Astrocyte (in vitro differentiated cells and primary cell): ENCODE data around the gene SYT2. TPM values are rescaled to one million over a fixed set of nuclear protein-coding genes. Genes with fewer than 3 reads are reported as not detected.

Experiments used
- DNase-seq: peaks from one replicate; pipeline ENCODE4 v3.0.0-alpha.2; 2010; ENCODE audit warnings: low read depth
- FAIRE-seq: peaks from 2 replicates; lab custom pipeline; 2011; peaks lifted over from hg19 to GRCh38; lab: Jason Lieb, UNC
- H2AFZ ChIP-seq: 2 replicates; pipeline ENCODE4 v1.6.0; 2012; ENCODE audit warnings: low read depth, low read length, inconsistent platforms
- H3K27ac ChIP-seq: 2 replicates; pipeline ENCODE4 v1.5.1; 2011; ENCODE audit warnings: low read depth, low read length, inconsistent platforms
- H3K27me3 ChIP-seq: 2 replicates; pipeline ENCODE4 v1.6.0; 2011; ENCODE audit warnings: low read length, inconsistent platforms; ENCODE audit not compliant: insufficient read depth
- H3K36me3 ChIP-seq: 2 replicates; pipeline ENCODE4 v1.5.1; 2011; ENCODE audit warnings: low read length, inconsistent platforms; ENCODE audit not compliant: insufficient read depth
- H3K4me1 ChIP-seq: 2 replicates; pipeline ENCODE4 v1.5.1; 2011; ENCODE audit warnings: low read length, inconsistent platforms; ENCODE audit not compliant: insufficient read depth
- H3K4me2 ChIP-seq: 2 replicates; pipeline ENCODE4 v1.6.0; 2012; ENCODE audit warnings: low read length, inconsistent platforms
- H3K4me3 ChIP-seq: 2 replicates; pipeline ENCODE4 v1.5.1; 2011; ENCODE audit warnings: low read depth, mild to moderate bottlenecking, low read length, inconsistent platforms; ENCODE audit not compliant: insufficient read depth
- H3K79me2 ChIP-seq: 2 replicates; pipeline ENCODE4 v1.6.0; 2012; ENCODE audit warnings: mild to moderate bottlenecking, low read length, inconsistent platforms; ENCODE audit not compliant: insufficient read depth
- H3K9ac ChIP-seq: 2 replicates; pipeline ENCODE4 v1.6.0; 2012; ENCODE audit warnings: mild to moderate bottlenecking, low read length, inconsistent platforms
- H3K9me3 ChIP-seq: 2 replicates; pipeline ENCODE4 v1.5.1; 2012; ENCODE audit warnings: low read depth, mild to moderate bottlenecking, low read length, inconsistent platforms; ENCODE audit not compliant: insufficient read depth
- H4K20me1 ChIP-seq: 2 replicates; pipeline ENCODE4 v1.6.0; 2012; ENCODE audit warnings: low read length, inconsistent platforms; ENCODE audit not compliant: insufficient read depth
- H3K27ac Mint-ChIP-seq: one replicate; pipeline ENCODE4 v1.8.0; 2021; ENCODE audit warnings: mild to moderate bottlenecking, mixed read lengths; ENCODE audit not compliant: unreplicated experiment
- H3K27me3 Mint-ChIP-seq: one replicate; pipeline ENCODE4 v1.8.0; 2021; ENCODE audit warnings: low read depth, mixed read lengths; ENCODE audit not compliant: unreplicated experiment
- H3K36me3 Mint-ChIP-seq: one replicate; pipeline ENCODE4 v1.8.0; 2021; ENCODE audit warnings: low read depth, mixed read lengths; ENCODE audit not compliant: unreplicated experiment
- H3K4me1 Mint-ChIP-seq: one replicate; pipeline ENCODE4 v1.8.0; 2021; ENCODE audit warnings: low read depth, mixed read lengths; ENCODE audit not compliant: unreplicated experiment
- H3K4me3 Mint-ChIP-seq: one replicate; pipeline ENCODE4 v1.8.0; 2021; ENCODE audit warnings: mild to moderate bottlenecking, moderate library complexity, mixed read lengths; ENCODE audit not compliant: unreplicated experiment
- H3K9me3 Mint-ChIP-seq: one replicate; pipeline ENCODE4 v1.8.0; 2021; ENCODE audit warnings: mild to moderate bottlenecking, mixed read lengths; ENCODE audit not compliant: unreplicated experiment
- EZH2 ChIP-seq: IDR thresholded peaks from 2 replicates; pipeline ENCODE4 v1.6.1; 2012; ENCODE audit warnings: mild to moderate bottlenecking, low read length, inconsistent platforms; ENCODE audit not compliant: insufficient read depth
- total RNA-seq: library from RNA; stranded (reverse); gene quantifications from 2 replicates; pipeline ENCODE4 v1.2.1, GENCODE V29; 2021
- TF ChIP-seq, protein P1 (sequence below): IDR thresholded peaks from 2 replicates; pipeline ENCODE4 v1.5.1; 2011; ENCODE audit warnings: low read depth, mild to moderate bottlenecking, inconsistent platforms, low read length, moderate library complexity; ENCODE audit not compliant: insufficient read depth

The SYT2 gene
- total RNA-seq, 1 donor from 2014 or later: 0.27 TPM

DNA sequence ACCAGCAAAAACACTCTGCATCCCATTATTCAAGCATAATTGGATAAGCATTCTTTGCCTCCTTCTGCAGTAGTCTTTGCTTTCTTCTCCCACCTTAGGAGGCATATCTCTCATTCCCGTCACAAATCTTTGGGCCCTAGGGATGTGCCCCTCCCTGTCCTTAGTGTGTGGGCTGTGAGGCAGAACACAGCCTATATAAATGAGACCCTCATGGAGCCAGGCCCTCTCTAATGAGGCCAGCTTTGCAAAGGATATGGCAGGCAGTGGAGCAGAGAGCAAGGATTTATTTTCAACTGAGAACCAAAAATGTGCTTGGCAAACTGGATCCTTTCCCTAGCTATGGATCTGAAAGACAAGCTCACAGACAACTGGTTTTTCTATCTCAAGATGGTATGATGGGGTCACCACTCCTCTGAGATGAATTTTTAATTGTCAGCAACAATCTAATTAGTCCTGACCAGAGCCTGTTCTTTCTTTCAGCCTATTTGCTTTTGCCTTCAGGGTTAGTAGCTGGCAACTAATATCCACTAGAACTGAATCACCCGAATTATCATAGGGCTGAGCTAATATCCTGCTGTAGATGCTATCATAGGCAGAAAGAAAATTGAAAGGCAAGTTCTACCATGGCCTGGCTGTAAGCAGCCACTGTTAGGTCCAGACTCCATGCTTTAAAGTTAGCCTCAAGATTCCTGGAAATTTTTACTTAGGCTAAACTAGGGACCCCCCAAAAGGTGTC is 134.2 kb downstream of the SYT2 start:
- no peak overlapping the region for H3K27ac Mint-ChIP-seq
- H4K20me1 ChIP-seq: no peaks in the 10 kb centered on the region
- peaks cover 5% of the 10 kb centered on the region for H3K36me3 Mint-ChIP-seq
- H3K4me1 Mint-ChIP-seq: peaks cover 26% of the 10 kb centered on the region
- no peak overlapping the region for H3K27ac ChIP-seq
- H3K27me3 ChIP-seq: no peaks in the 10 kb centered on the region
- FAIRE-seq (no peak), DNase-seq (peak; percentile 39)
- H2AFZ ChIP-seq: no peak overlapping the region
- no peaks in the 10 kb centered on the region for H3K36me3 ChIP-seq
- H3K4me2 ChIP-seq: peak overlapping the region; percentile 45
- no peak overlapping the region for H3K9ac ChIP-seq
- H3K4me3 ChIP-seq: no peak overlapping the region
- peaks cover 48% of the 10 kb centered on the region for H3K4me1 ChIP-seq
- H3K79me2 ChIP-seq: no peaks in the 10 kb centered on the region
- TF ChIP-seq EZH2: no peak
- TF ChIP-seq, protein P1, sequence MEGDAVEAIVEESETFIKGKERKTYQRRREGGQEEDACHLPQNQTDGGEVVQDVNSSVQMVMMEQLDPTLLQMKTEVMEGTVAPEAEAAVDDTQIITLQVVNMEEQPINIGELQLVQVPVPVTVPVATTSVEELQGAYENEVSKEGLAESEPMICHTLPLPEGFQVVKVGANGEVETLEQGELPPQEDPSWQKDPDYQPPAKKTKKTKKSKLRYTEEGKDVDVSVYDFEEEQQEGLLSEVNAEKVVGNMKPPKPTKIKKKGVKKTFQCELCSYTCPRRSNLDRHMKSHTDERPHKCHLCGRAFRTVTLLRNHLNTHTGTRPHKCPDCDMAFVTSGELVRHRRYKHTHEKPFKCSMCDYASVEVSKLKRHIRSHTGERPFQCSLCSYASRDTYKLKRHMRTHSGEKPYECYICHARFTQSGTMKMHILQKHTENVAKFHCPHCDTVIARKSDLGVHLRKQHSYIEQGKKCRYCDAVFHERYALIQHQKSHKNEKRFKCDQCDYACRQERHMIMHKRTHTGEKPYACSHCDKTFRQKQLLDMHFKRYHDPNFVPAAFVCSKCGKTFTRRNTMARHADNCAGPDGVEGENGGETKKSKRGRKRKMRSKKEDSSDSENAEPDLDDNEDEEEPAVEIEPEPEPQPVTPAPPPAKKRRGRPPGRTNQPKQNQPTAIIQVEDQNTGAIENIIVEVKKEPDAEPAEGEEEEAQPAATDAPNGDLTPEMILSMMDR: no peak
- no peak overlapping the region for H3K4me3 Mint-ChIP-seq
- H3K9me3 Mint-ChIP-seq: peaks cover 2% of the 10 kb centered on the region
- H3K9me3 ChIP-seq: no peaks in the 10 kb centered on the region
- H3K27me3 Mint-ChIP-seq: peaks cover 3% of the 10 kb centered on the region

DNA sequence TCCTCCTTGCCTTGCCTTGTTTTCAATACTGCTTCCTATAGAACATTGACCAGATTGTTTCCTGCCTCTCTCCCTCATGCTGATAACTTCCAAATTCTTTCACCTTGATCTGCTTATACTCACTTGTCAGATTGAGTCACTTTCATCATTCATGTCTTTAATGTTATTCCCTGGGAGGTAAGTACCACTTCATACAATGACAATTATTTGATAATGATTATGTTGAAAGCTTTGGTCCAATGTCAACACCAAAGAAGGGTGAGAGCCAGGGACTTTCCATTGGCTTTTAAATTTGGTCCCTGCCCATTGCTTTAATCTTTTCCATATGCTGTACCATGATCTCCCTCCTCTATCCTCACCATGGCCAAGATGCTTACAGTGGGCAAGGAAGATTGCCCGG is 137.4 kb downstream of the SYT2 start:
- DNase-seq (no peak), FAIRE-seq (no peak)
- Mint-ChIP-seq H3K27me3 (peaks cover 3% of the 10 kb centered on the region), H3K9me3 (no peaks in the 10 kb centered on the region), H3K4me3 (no peak overlapping the region), H3K4me1 (peaks cover 23% of the 10 kb centered on the region), H3K36me3 (peaks cover 3% of the 10 kb centered on the region), H3K27ac (no peak overlapping the region)
- peaks cover 30% of the 10 kb centered on the region for H3K4me1 ChIP-seq
- no peak overlapping the region for H3K4me2 ChIP-seq
- H2AFZ ChIP-seq: no peak overlapping the region
- H3K27me3 ChIP-seq: no peaks in the 10 kb centered on the region
- no peak overlapping the region for H3K27ac ChIP-seq
- no peaks in the 10 kb centered on the region for H3K9me3 ChIP-seq
- TF ChIP-seq, protein P1: no peak
- no peak for TF ChIP-seq EZH2
- H3K9ac ChIP-seq: no peak overlapping the region
- no peak overlapping the region for H3K4me3 ChIP-seq
- no peaks in the 10 kb centered on the region for H3K36me3 ChIP-seq
- H4K20me1 ChIP-seq: no peaks in the 10 kb centered on the region
- no peaks in the 10 kb centered on the region for H3K79me2 ChIP-seq

DNA sequence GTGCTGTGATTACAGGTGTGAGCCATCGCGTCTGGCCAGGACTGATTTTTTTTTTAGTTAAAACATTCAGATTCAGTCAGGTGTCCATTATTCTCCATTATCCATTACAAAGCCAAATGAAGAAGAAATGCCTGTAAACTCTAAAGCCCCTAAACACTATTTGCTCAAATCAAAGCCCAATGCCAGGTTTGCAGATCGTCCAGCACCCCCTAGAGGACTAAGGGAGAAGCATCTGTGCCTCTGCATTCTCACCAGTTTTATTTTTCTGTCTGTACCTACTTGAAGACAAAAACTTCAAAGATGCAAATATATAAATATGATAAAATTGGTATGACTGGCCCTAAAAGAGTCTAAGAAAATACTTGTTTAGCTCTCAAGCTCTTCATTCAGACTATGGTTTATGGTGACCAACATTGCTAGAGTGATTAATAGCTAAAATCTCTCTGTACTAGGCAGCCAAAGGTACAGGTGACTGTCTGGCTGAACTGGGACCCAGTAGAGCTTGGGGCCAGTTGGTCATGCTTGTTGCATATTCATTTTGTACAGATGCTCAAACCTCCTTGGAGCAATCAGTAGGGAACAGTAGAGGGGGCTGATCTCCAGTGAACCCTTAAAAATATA is 138.4 kb downstream of the SYT2 start:
- Histone ChIP-seq H3K36me3 (no peaks in the 10 kb centered on the region), H3K4me1 (peaks cover 30% of the 10 kb centered on the region), H4K20me1 (no peaks in the 10 kb centered on the region), H3K4me2 (no peak overlapping the region), H3K27ac (no peak overlapping the region), H3K4me3 (no peak overlapping the region), H2AFZ (no peak overlapping the region), H3K9ac (no peak overlapping the region), H3K9me3 (no peaks in the 10 kb centered on the region), H3K79me2 (no peaks in the 10 kb centered on the region), H3K27me3 (no peaks in the 10 kb centered on the region)
- DNase-seq (no peak), FAIRE-seq (no peak)
- H3K27me3 Mint-ChIP-seq: peaks cover 3% of the 10 kb centered on the region
- H3K27ac Mint-ChIP-seq: no peak overlapping the region
- TF ChIP-seq EZH2: no peak
- TF ChIP-seq, protein P1: peak; percentile 86
- peaks cover 23% of the 10 kb centered on the region for H3K4me1 Mint-ChIP-seq
- no peaks in the 10 kb centered on the region for H3K9me3 Mint-ChIP-seq
- H3K36me3 Mint-ChIP-seq: peaks cover 3% of the 10 kb centered on the region
- no peak overlapping the region for H3K4me3 Mint-ChIP-seq
